HepG2 (cell line): Measurements from ENCODE around the gene SOAT2. TPM values are rescaled to one million over a fixed set of nuclear protein-coding genes. Genes with fewer than 3 reads are reported as not detected.

Experiments
- CEBPG ChIP-seq: IDR thresholded peaks from 2 replicates; pipeline ENCODE4 v1.6.1; 2016
- ETV5 ChIP-seq: IDR thresholded peaks from 2 replicates; pipeline ENCODE4 v1.6.1; 2018; ENCODE audit warnings: missing biosample characterization, missing genetic modification reagents, inconsistent platforms, borderline replicate concordance
- MAZ ChIP-seq, 2 experiments: sonication (generic) in 1 of 2; formaldehyde crosslinking in 1 of 2; IDR thresholded peaks; 2 replicates each; pipeline versions ENCODE4 v1.5.0 to v1.6.1; 2012 to 2020; ENCODE audit warnings: low read depth in 2 of 2, mild to moderate bottlenecking in 2 of 2, borderline replicate concordance in 1 of 2, improper control_type of control experiment in 1 of 2, low read length in 1 of 2, missing genetic modification reagents in 1 of 2, moderate library complexity in 1 of 2
- NR2C2 ChIP-seq: sonication (generic); formaldehyde crosslinking; IDR thresholded peaks from 2 replicates; pipeline ENCODE4 v1.4.0; 2020; ENCODE audit warnings: missing genetic modification reagents, mild to moderate bottlenecking, moderate library complexity, borderline replicate concordance
- NRL ChIP-seq: sonication (generic); formaldehyde crosslinking; IDR thresholded peaks from 2 replicates; pipeline ENCODE4 v1.5.0; 2020; ENCODE audit warnings: missing genetic modification reagents, mild to moderate bottlenecking, moderate library complexity, borderline replicate concordance
- PLRG1 ChIP-seq: fragments of 450-650 bp; conservative IDR thresholded peaks from 2 replicates; pipeline ENCODE4 v1.6.1; 2016
- SMC3 ChIP-seq: IDR thresholded peaks from 2 replicates; pipeline ENCODE4 v1.6.1; 2011; ENCODE audit warnings: low read length, improper control_type of control experiment
- SOX13 ChIP-seq, 3 experiments: fragments of 450-650 bp in 1 of 3; sonication (generic) in 1 of 3; formaldehyde crosslinking in 1 of 3; IDR thresholded peaks in 2 of 3; conservative IDR thresholded peaks in 1 of 3; 2 replicates each; pipeline versions ENCODE4 v1.5.0 to v1.6.1; 2016 to 2020; ENCODE audit warnings: antibody characterized with exemption in 1 of 3, mild to moderate bottlenecking in 1 of 3, missing compliant biosample characterization in 1 of 3, missing genetic modification reagents in 1 of 3, moderate library complexity in 1 of 3
- YEATS2 ChIP-seq: sonication (generic); formaldehyde crosslinking; IDR thresholded peaks from 2 replicates; pipeline ENCODE4 v1.4.0; 2020; ENCODE audit warnings: missing genetic modification reagents, borderline replicate concordance
- ZSCAN12 ChIP-seq: sonication (generic); formaldehyde crosslinking; IDR thresholded peaks from 2 replicates; pipeline ENCODE4 v1.9.0; 2021; ENCODE audit warnings: mild to moderate bottlenecking, missing genetic modification reagents
- polyA plus RNA-seq, 8 experiments: library from polyadenylated mRNA; depleted of rRNA in 3 of 8; stranded (reverse) in 7 of 8; unstranded in 1 of 8; fragments of >200 nt; fragmentation: Illumina TruSeq in 4 of 8; extraction: Trizol in 4 of 8; gene quantifications; 2 replicates each; pipeline versions ENCODE4 v1.2.1 to v1.2.3, GENCODE V29; 2011 to 2016; ENCODE audit warnings: low read depth in 4 of 8, missing spikeins in 1 of 8, mixed read lengths in 1 of 8; ENCODE audit not compliant: insufficient read depth in 1 of 8
- total RNA-seq, 5 experiments: library from RNA; depleted of rRNA; stranded (reverse); fragments of >200 nt; fragmentation: Illumina TruSeq; extraction: Trizol; gene quantifications; 2 replicates each; pipeline ENCODE4 v1.2.3, GENCODE V29; 2016; ENCODE audit warnings: low read depth in 1 of 5
- TF ChIP-seq, protein P1 (sequence below), 2 experiments: sonication (generic) in 1 of 2; formaldehyde crosslinking in 1 of 2; IDR thresholded peaks; 2 replicates each; pipeline versions ENCODE4 v1.4.0 to v1.6.1; 2018 to 2020; ENCODE audit warnings: missing genetic modification reagents in 2 of 2, borderline replicate concordance in 1 of 2, low read depth in 1 of 2, mild to moderate bottlenecking in 1 of 2, missing biosample characterization in 1 of 2
- TF ChIP-seq, protein P2 (sequence below): sonication (generic); formaldehyde crosslinking; IDR thresholded peaks from 2 replicates; pipeline ENCODE4 v1.4.0; 2020; ENCODE audit warnings: mild to moderate bottlenecking, missing genetic modification reagents
- TF ChIP-seq, protein P3 (sequence below): sonication (generic); formaldehyde crosslinking; IDR thresholded peaks from 2 replicates; pipeline ENCODE4 v1.5.1; 2020; ENCODE audit warnings: mild to moderate bottlenecking, missing genetic modification reagents, moderate library complexity
- TF ChIP-seq, protein P4 (sequence below): sonication (generic); formaldehyde crosslinking; IDR thresholded peaks from 2 replicates; pipeline ENCODE4 v1.4.0; 2020; ENCODE audit warnings: missing genetic modification reagents, borderline replicate concordance

The SOAT2 gene
- total and polyA plus RNA-seq, 2 of the 13 experiments (the other 11 are each of a cell fraction or from before 2014, with no cell fraction given) = 14.9 to 108 TPM

DNA sequence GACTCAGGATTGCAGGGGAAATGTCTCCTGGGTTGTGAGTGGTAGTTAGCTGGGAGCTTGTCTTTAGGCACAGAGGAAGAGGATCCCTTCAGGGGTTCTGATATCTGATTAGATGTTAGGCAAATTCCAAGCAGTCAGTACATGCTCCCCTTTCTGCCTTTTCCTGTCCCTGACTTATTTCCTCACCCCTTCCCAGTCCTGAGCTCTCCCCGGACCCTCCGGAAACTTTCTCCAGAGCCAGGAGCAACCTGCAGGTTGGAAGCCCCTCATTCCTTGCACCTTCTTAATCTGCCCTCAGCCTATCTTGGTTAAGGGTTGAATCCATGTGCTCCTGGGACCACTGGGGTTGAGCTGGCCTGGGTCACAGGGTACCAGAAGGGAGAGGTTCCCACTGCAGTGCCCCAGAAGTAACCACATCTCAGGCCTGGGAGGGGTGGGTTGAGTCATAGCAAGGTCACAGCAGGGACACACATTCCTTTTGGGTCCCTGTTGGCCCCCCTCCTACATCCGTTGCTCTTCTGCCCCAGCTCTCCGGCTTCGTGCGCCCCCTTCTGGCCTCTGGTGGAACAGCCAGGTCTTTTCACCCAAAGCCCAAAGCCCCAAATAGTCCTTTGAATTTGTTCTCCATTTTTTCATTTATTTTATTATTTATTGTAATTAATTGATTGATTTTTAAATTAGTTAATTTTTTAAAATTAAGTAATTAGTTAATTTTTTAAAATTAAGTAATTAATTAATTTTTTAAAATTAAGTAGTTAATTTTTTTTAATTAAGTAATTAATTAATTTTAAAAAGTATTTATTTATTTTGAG is 4.0 kb upstream of the SOAT2 start (continued):
- TF ChIP-seq, protein P1, sequence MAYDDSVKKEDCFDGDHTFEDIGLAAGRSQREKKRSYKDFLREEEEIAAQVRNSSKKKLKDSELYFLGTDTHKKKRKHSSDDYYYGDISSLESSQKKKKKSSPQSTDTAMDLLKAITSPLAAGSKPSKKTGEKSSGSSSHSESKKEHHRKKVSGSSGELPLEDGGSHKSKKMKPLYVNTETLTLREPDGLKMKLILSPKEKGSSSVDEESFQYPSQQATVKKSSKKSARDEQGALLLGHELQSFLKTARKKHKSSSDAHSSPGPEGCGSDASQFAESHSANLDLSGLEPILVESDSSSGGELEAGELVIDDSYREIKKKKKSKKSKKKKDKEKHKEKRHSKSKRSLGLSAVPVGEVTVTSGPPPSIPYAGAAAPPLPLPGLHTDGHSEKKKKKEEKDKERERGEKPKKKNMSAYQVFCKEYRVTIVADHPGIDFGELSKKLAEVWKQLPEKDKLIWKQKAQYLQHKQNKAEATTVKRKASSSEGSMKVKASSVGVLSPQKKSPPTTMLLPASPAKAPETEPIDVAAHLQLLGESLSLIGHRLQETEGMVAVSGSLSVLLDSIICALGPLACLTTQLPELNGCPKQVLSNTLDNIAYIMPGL (CRISPR knock-in tag; IDR thresholded peaks at IDR 0.05; ENCODE audit: borderline replicate concordance in 1 of 2, low read depth in 1 of 2) = peak; percentile 47 to 63; a peak in 2 of 4 replicates
- TF ChIP-seq SOX13 (IDR thresholded peaks at IDR 0.05) = no peak
- TF ChIP-seq SOX13 (CRISPR knock-in tag; conservative IDR thresholded peaks at IDR 0.05 in 1 of 2, IDR thresholded peaks at IDR 0.05 in 1 of 2) = peak in 1 of 2 experiments; percentile 35; a peak in 1 of 4 replicates
- TF ChIP-seq YEATS2 (CRISPR knock-in tag) = peak; percentile 49; the same call in 1 of the 2 replicates
- TF ChIP-seq, protein P2, sequence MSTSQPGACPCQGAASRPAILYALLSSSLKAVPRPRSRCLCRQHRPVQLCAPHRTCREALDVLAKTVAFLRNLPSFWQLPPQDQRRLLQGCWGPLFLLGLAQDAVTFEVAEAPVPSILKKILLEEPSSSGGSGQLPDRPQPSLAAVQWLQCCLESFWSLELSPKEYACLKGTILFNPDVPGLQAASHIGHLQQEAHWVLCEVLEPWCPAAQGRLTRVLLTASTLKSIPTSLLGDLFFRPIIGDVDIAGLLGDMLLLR (CRISPR knock-in tag) = peak; percentile 52; the same call in 1 of the 2 replicates
- TF ChIP-seq ZSCAN12 (CRISPR knock-in tag) = no peak
- TF ChIP-seq NR2C2 = peak; percentile 42; the same call in 1 of the 2 replicates
- TF ChIP-seq MAZ (IDR thresholded peaks at IDR 0.05; ENCODE audit: borderline replicate concordance, low read depth, low read length) = peak; percentile 72
- no peak for TF ChIP-seq MAZ (CRISPR knock-in tag; IDR thresholded peaks at IDR 0.05; ENCODE audit: low read depth)
- TF ChIP-seq PLRG1 = no peak
- TF ChIP-seq ETV5 (CRISPR knock-in tag) = peak; percentile 90
- TF ChIP-seq, protein P3, sequence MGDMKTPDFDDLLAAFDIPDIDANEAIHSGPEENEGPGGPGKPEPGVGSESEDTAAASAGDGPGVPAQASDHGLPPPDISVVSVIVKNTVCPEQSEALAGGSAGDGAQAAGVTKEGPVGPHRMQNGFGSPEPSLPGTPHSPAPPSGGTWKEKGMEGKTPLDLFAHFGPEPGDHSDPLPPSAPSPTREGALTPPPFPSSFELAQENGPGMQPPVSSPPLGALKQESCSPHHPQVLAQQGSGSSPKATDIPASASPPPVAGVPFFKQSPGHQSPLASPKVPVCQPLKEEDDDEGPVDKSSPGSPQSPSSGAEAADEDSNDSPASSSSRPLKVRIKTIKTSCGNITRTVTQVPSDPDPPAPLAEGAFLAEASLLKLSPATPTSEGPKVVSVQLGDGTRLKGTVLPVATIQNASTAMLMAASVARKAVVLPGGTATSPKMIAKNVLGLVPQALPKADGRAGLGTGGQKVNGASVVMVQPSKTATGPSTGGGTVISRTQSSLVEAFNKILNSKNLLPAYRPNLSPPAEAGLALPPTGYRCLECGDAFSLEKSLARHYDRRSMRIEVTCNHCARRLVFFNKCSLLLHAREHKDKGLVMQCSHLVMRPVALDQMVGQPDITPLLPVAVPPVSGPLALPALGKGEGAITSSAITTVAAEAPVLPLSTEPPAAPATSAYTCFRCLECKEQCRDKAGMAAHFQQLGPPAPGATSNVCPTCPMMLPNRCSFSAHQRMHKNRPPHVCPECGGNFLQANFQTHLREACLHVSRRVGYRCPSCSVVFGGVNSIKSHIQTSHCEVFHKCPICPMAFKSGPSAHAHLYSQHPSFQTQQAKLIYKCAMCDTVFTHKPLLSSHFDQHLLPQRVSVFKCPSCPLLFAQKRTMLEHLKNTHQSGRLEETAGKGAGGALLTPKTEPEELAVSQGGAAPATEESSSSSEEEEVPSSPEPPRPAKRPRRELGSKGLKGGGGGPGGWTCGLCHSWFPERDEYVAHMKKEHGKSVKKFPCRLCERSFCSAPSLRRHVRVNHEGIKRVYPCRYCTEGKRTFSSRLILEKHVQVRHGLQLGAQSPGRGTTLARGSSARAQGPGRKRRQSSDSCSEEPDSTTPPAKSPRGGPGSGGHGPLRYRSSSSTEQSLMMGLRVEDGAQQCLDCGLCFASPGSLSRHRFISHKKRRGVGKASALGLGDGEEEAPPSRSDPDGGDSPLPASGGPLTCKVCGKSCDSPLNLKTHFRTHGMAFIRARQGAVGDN (CRISPR knock-in tag) = peak; percentile 57
- TF ChIP-seq CEBPG = peak; percentile 69
- peak; percentile 86 for TF ChIP-seq SMC3
- TF ChIP-seq NRL = 0 out of 2 replicates have a peak, but pooled peaks have one; percentile 54
- TF ChIP-seq, protein P4, sequence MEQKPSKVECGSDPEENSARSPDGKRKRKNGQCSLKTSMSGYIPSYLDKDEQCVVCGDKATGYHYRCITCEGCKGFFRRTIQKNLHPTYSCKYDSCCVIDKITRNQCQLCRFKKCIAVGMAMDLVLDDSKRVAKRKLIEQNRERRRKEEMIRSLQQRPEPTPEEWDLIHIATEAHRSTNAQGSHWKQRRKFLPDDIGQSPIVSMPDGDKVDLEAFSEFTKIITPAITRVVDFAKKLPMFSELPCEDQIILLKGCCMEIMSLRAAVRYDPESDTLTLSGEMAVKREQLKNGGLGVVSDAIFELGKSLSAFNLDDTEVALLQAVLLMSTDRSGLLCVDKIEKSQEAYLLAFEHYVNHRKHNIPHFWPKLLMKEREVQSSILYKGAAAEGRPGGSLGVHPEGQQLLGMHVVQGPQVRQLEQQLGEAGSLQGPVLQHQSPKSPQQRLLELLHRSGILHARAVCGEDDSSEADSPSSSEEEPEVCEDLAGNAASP (CRISPR knock-in tag) = peak; percentile 85; the same call in 1 of the 2 replicates
